DND-41 (cell line): ENCODE data around the gene PEF1.
A peak's percentile ranks its signal among the peaks of the same experiment; 100 is the strongest.

Experiments
- ATAC-seq: fragments of 200-7000 bp; cut with Tn5 transposase; 3 replicates; pipeline ENCODE4 v1.9.1; 2021; ENCODE audit warnings: low read depth; ENCODE audit not compliant: insufficient read depth
- DNase-seq: peaks from one replicate; pipeline ENCODE4 v3.0.0-alpha.2; 2020
- H2AFZ ChIP-seq: 2 replicates; pipeline ENCODE4 v1.6.0; 2012; ENCODE audit warnings: low read depth, low read length
- H3K27ac ChIP-seq: 2 replicates; pipeline ENCODE4 v1.5.1; 2012; ENCODE audit warnings: low read length, inconsistent platforms
- H3K27me3 ChIP-seq: fragments of 200-600 bp; sonication (generic); 2 replicates; pipeline ENCODE4 v1.6.0; 2012; ENCODE audit warnings: low read length, mild to moderate bottlenecking, inconsistent platforms; ENCODE audit not compliant: insufficient read depth, poor library complexity
- H3K36me3 ChIP-seq: 2 replicates; pipeline ENCODE4 v1.5.1; 2012; ENCODE audit warnings: low read length, inconsistent platforms; ENCODE audit not compliant: insufficient read depth
- H3K4me1 ChIP-seq: 2 replicates; pipeline ENCODE4 v1.5.1; 2012; ENCODE audit warnings: mild to moderate bottlenecking, low read length; ENCODE audit not compliant: insufficient read depth
- H3K4me2 ChIP-seq: 2 replicates; pipeline ENCODE4 v1.6.0; 2012; ENCODE audit warnings: mild to moderate bottlenecking, moderate library complexity, low read length, inconsistent platforms; ENCODE audit not compliant: insufficient read depth
- H3K4me3 ChIP-seq, 2 experiments: fragments of 200-600 bp in 1 of 2; shearing (Covaris generic) in 1 of 2; 2 replicates each; pipeline ENCODE4 v1.5.1; 2012 to 2016; ENCODE audit warnings: inconsistent platforms in 2 of 2, low read length in 2 of 2, mild to moderate bottlenecking in 2 of 2, low read depth in 1 of 2, moderate library complexity in 1 of 2
- H3K79me2 ChIP-seq: 2 replicates; pipeline ENCODE4 v1.6.0; 2012; ENCODE audit warnings: low read length, inconsistent platforms; ENCODE audit not compliant: insufficient read depth
- H3K9ac ChIP-seq: 2 replicates; pipeline ENCODE4 v1.6.0; 2012; ENCODE audit warnings: low read depth, mild to moderate bottlenecking, inconsistent platforms, low read length, moderate library complexity
- H3K9me3 ChIP-seq: 2 replicates; pipeline ENCODE4 v1.5.1; 2012; ENCODE audit warnings: low read length, moderate library complexity, mild to moderate bottlenecking, inconsistent platforms; ENCODE audit not compliant: insufficient read depth, severe bottlenecking
- H4K20me1 ChIP-seq: 2 replicates; pipeline ENCODE4 v1.6.0; 2012; ENCODE audit warnings: low read length; ENCODE audit not compliant: insufficient read depth
- EZH2 ChIP-seq: IDR thresholded peaks from 3 replicates; pipeline ENCODE4 v1.6.1; 2012; ENCODE audit warnings: borderline replicate concordance, low read depth, mild to moderate bottlenecking, moderate library complexity, low read length, inconsistent platforms; ENCODE audit not compliant: severe bottlenecking
- TF ChIP-seq, protein P1 (sequence below): IDR thresholded peaks from 2 replicates; pipeline ENCODE4 v1.5.1; 2012; ENCODE audit warnings: borderline replicate concordance, low read length, moderate library complexity, mild to moderate bottlenecking; ENCODE audit not compliant: poor library complexity, severe bottlenecking; ENCODE audit errors: extremely low read depth

Gene PEF1

GRCh38 chr1:31637915-31638673, 6.6 kb downstream of the PEF1 start:
- DNase-seq (no peak), ATAC-seq (no peak)
- H4K20me1 ChIP-seq: peaks cover 43% of the 10 kb centered on the region
- H3K9me3 ChIP-seq: no peaks in the 10 kb centered on the region
- H3K4me1 ChIP-seq: peaks cover 19% of the 10 kb centered on the region
- peaks cover 16% of the 10 kb centered on the region for H3K36me3 ChIP-seq
- H3K27me3 ChIP-seq: no peaks in the 10 kb centered on the region
- H3K9ac ChIP-seq: no peak overlapping the region
- TF ChIP-seq, protein P1, sequence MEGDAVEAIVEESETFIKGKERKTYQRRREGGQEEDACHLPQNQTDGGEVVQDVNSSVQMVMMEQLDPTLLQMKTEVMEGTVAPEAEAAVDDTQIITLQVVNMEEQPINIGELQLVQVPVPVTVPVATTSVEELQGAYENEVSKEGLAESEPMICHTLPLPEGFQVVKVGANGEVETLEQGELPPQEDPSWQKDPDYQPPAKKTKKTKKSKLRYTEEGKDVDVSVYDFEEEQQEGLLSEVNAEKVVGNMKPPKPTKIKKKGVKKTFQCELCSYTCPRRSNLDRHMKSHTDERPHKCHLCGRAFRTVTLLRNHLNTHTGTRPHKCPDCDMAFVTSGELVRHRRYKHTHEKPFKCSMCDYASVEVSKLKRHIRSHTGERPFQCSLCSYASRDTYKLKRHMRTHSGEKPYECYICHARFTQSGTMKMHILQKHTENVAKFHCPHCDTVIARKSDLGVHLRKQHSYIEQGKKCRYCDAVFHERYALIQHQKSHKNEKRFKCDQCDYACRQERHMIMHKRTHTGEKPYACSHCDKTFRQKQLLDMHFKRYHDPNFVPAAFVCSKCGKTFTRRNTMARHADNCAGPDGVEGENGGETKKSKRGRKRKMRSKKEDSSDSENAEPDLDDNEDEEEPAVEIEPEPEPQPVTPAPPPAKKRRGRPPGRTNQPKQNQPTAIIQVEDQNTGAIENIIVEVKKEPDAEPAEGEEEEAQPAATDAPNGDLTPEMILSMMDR: no peak
- no peak for TF ChIP-seq EZH2
- no peak overlapping the region for H2AFZ ChIP-seq
- H3K27ac ChIP-seq: no peak overlapping the region
- H3K4me3 ChIP-seq: no peak overlapping the region
- peaks cover 80% of the 10 kb centered on the region for H3K79me2 ChIP-seq
- H3K4me2 ChIP-seq: no peak overlapping the region

- DNase-seq (peak; percentile 45), ATAC-seq (no peak)
- Histone ChIP-seq H2AFZ (no peak overlapping the region), H3K4me1 (no peaks in the 10 kb centered on the region), H4K20me1 (peaks cover 27% of the 10 kb centered on the region), H3K79me2 (peaks cover 33% of the 10 kb centered on the region), H3K4me2 (no peak overlapping the region), H3K36me3 (peaks cover 65% of the 10 kb centered on the region), H3K9ac (no peak overlapping the region), H3K9me3 (no peaks in the 10 kb centered on the region), H3K4me3 (no peak overlapping the region), H3K27ac (no peak overlapping the region), H3K27me3 (no peaks in the 10 kb centered on the region)
- TF ChIP-seq, protein P1: peak; percentile 66
- TF ChIP-seq EZH2: no peak
These were observed 11.6 kb downstream of the PEF1 start for GRCh38 chr1:31633117-31633516.

- Histone ChIP-seq H3K9ac (no peak overlapping the region), H3K27me3 (no peaks in the 10 kb centered on the region), H3K27ac (no peak overlapping the region), H4K20me1 (peaks cover 23% of the 10 kb centered on the region), H3K4me1 (no peaks in the 10 kb centered on the region), H3K79me2 (peaks cover 29% of the 10 kb centered on the region), H3K4me3 (no peak overlapping the region), H2AFZ (no peak overlapping the region), H3K36me3 (peaks cover 70% of the 10 kb centered on the region), H3K4me2 (no peak overlapping the region), H3K9me3 (no peaks in the 10 kb centered on the region)
- ATAC-seq (no peak), DNase-seq (no peak)
- TF ChIP-seq, protein P1: no peak
- TF ChIP-seq EZH2: no peak
These were observed 12.0 kb downstream of the PEF1 start for GRCh38 chr1:31632649-31633048.
